HCT116 (cell line): ENCODE measurements around the gene SLC18B1. TPM values are rescaled to one million over a fixed set of nuclear protein-coding genes. Genes with fewer than 3 reads are reported as not detected.

Experiments
- ATAC-seq: fragments of 200-7000 bp; cut with Tn5 transposase; 2 replicates; pipeline ENCODE4 v1.9.1; 2020; ENCODE audit warnings: mild to moderate bottlenecking, moderate library complexity
- BruUV-seq: library from RNA; stranded (reverse); fragments of 400-500 nt; replicated peaks from 2 replicates; lab custom pipeline; 2021; lab: Mats Ljungman, UMichigan
- CTCF ChIA-PET: fragments of 300-600 bp; sonication (Branson Sonifier 250); formaldehyde crosslinking; loops from one replicate; lab custom pipeline; 2021; ENCODE audit warnings: antibody characterized with exemption; lab: Charles Lee
- POLR2A ChIA-PET: fragments of 300-600, 350-600 bp; sonication (Branson Sonifier 250); formaldehyde crosslinking; loops from one replicate; lab custom pipeline; 2021; ENCODE audit warnings: antibody characterized with exemption; lab: Charles Lee
- RAD21 ChIA-PET, 2 experiments: fragments of 300-600 bp; sonication (Branson Sonifier 250); formaldehyde crosslinking; loops; one replicate each; lab custom pipeline; 2023; ENCODE audit warnings: low total read pairs in 2 of 2; ENCODE audit not compliant: uncharacterized antibody in 2 of 2, unreplicated experiment in 2 of 2, low non-redundant PET in 1 of 2; lab: Charles Lee
- DNase-seq: peaks from one replicate; pipeline ENCODE4 v3.0.0-alpha.2; 2010; ENCODE audit warnings: low read depth, low spot score
- H2AFZ ChIP-seq: fragments of 200-600 bp; shearing (Covaris generic), sonication (generic); 2 replicates; pipeline ENCODE4 v1.6.1; 2017; ENCODE audit warnings: low read depth, mixed run types, mixed read lengths, antibody characterized with exemption, low read length; ENCODE audit not compliant: poor library complexity, severe bottlenecking
- H3K27ac ChIP-seq: 2 replicates; pipeline ENCODE4 v1.5.1; 2012; ENCODE audit warnings: low read depth, low read length
- H3K27me3 ChIP-seq: fragments of 200-600 bp; sonication (generic); 2 replicates; pipeline ENCODE4 v1.6.1; 2016; ENCODE audit warnings: mixed run types, low read length, mixed read lengths; ENCODE audit not compliant: insufficient read depth
- H3K36me3 ChIP-seq, 2 experiments: fragments of 200-500 bp in 1 of 2; fragments of 200-600 bp in 1 of 2; sonication (Bioruptor generic) in 1 of 2; sonication (generic) in 1 of 2; 2 replicates each; pipeline versions ENCODE4 v1.5.1 to v1.6.1; 2014 to 2016; ENCODE audit warnings: low read length in 2 of 2, inconsistent platforms in 1 of 2, mixed read lengths in 1 of 2, mixed run types in 1 of 2; ENCODE audit not compliant: insufficient read depth in 2 of 2, control insufficient read depth in 1 of 2
- H3K4me1 ChIP-seq, 2 experiments: fragments of 200-600 bp in 1 of 2; sonication (generic) in 1 of 2; 2 replicates each; pipeline versions ENCODE4 v1.5.1 to v1.6.1; 2012 to 2017; ENCODE audit warnings: low read length in 2 of 2, inconsistent platforms in 1 of 2, mild to moderate bottlenecking in 1 of 2, mixed read lengths in 1 of 2, mixed run types in 1 of 2, moderate library complexity in 1 of 2; ENCODE audit not compliant: insufficient read depth in 2 of 2, control insufficient read depth in 1 of 2
- H3K4me2 ChIP-seq: fragments of 200-600 bp; sonication (generic); 2 replicates; pipeline ENCODE4 v1.6.1; 2017; ENCODE audit warnings: mixed run types, low read length, mixed read lengths
- H3K4me3 ChIP-seq, 2 experiments: fragments of 200-600 bp in 1 of 2; sonication (generic) in 1 of 2; replicated peaks in 1 of 2; 2 replicates each; pipeline ENCODE4 v1.5.1; 2011 to 2016; ENCODE audit warnings: low read length in 2 of 2, control low read depth in 1 of 2, low read depth in 1 of 2, mild to moderate bottlenecking in 1 of 2, mixed read lengths in 1 of 2, mixed run types in 1 of 2
- H3K79me2 ChIP-seq: fragments of 200-600 bp; sonication (generic); 2 replicates; pipeline ENCODE4 v1.6.1; 2017; ENCODE audit warnings: mild to moderate bottlenecking, mixed run types, low read length, moderate library complexity, mixed read lengths; ENCODE audit not compliant: insufficient read depth
- H3K9ac ChIP-seq: fragments of 200-600 bp; sonication (generic); 2 replicates; pipeline ENCODE4 v1.6.1; 2016; ENCODE audit warnings: low read length, mixed read lengths
- H3K9me2 ChIP-seq: fragments of 200-600 bp; sonication (generic), shearing (Covaris generic); 2 replicates; pipeline ENCODE4 v1.6.1; 2017; ENCODE audit warnings: mixed run types, mild to moderate bottlenecking, moderate library complexity; ENCODE audit not compliant: insufficient read depth
- H3K9me3 ChIP-seq, 2 experiments: fragments of 200-500 bp in 1 of 2; fragments of 200-600 bp in 1 of 2; sonication (Bioruptor generic) in 1 of 2; sonication (generic) in 1 of 2; 2 replicates each; pipeline ENCODE4 v1.6.1; 2014 to 2017; ENCODE audit warnings: low read length in 2 of 2, mixed read lengths in 2 of 2, inconsistent platforms in 1 of 2, low read depth in 1 of 2, mild to moderate bottlenecking in 1 of 2, mixed run types in 1 of 2, moderate library complexity in 1 of 2; ENCODE audit not compliant: control insufficient read depth in 1 of 2, insufficient read depth in 1 of 2
- H4K20me1 ChIP-seq: fragments of 200-600 bp; sonication (generic), shearing (Covaris generic); 2 replicates; pipeline ENCODE4 v1.6.1; 2017; ENCODE audit warnings: mixed run types, mild to moderate bottlenecking, moderate library complexity; ENCODE audit not compliant: insufficient read depth
- CEBPB ChIP-seq: IDR thresholded peaks from 2 replicates; pipeline ENCODE4 v1.6.1; 2012; ENCODE audit warnings: low read depth
- ELF1 ChIP-seq: IDR thresholded peaks from 2 replicates; pipeline ENCODE4 v1.6.1; 2012; ENCODE audit warnings: low read depth, borderline replicate concordance
- EZH2 ChIP-seq: fragments of 200-600 bp; sonication (generic); IDR thresholded peaks from 2 replicates; pipeline ENCODE4 v1.6.1; 2017; ENCODE audit warnings: antibody characterized with exemption, mixed run types
- JUND ChIP-seq: IDR thresholded peaks from 2 replicates; pipeline ENCODE4 v1.6.1; 2012
- POLR2A ChIP-seq: IDR thresholded peaks from 2 replicates; pipeline ENCODE4 v1.7.0; 2011; ENCODE audit warnings: borderline replicate concordance; ENCODE audit not compliant: insufficient read depth, insufficient read length; ENCODE audit errors: extremely low read depth
- POLR2AphosphoS5 ChIP-seq: IDR thresholded peaks from 2 replicates; pipeline ENCODE4 v1.6.1; 2011; ENCODE audit warnings: mild to moderate bottlenecking, low read depth, low read length, moderate library complexity
- RAD21 ChIP-seq: IDR thresholded peaks from 2 replicates; pipeline ENCODE4 v1.6.1; 2012; ENCODE audit warnings: low read depth, mild to moderate bottlenecking
- SIN3A ChIP-seq: IDR thresholded peaks from 2 replicates; pipeline ENCODE4 v1.6.1; 2012; ENCODE audit warnings: low read depth
- SP1 ChIP-seq: IDR thresholded peaks from 2 replicates; pipeline ENCODE4 v1.6.1; 2012; ENCODE audit warnings: low read depth
- YY1 ChIP-seq: IDR thresholded peaks from 2 replicates; pipeline ENCODE4 v1.6.1; 2011; ENCODE audit warnings: low read length, low read depth, moderate library complexity, mild to moderate bottlenecking; ENCODE audit not compliant: insufficient replicate concordance; ENCODE audit errors: extremely low read depth
- ZFX ChIP-seq: fragments of 450-650 bp; IDR thresholded peaks from 2 replicates; pipeline ENCODE4 v1.6.1; 2017
- intact Hi-C: fragments of 100-400 bp; cut with micrococcal nuclease; formaldehyde crosslinking; loops from 2 replicates; pipeline ENCODE4 v1.10.0; 2022
- total RNA-seq: library from RNA; stranded (reverse); gene quantifications from one replicate; pipeline ENCODE4 v1.2.1, GENCODE V29; 2021; ENCODE audit not compliant: unreplicated experiment
- TF ChIP-seq, protein P1 (sequence below): IDR thresholded peaks from 2 replicates; pipeline ENCODE4 v1.6.1; 2012
- TF ChIP-seq, protein P2 (sequence below): IDR thresholded peaks from 2 replicates; pipeline ENCODE4 v1.6.1; 2012

SLC18B1 gene
- total RNA-seq, 1 experiment from 2014 or later = 18.1 TPM

DNA sequence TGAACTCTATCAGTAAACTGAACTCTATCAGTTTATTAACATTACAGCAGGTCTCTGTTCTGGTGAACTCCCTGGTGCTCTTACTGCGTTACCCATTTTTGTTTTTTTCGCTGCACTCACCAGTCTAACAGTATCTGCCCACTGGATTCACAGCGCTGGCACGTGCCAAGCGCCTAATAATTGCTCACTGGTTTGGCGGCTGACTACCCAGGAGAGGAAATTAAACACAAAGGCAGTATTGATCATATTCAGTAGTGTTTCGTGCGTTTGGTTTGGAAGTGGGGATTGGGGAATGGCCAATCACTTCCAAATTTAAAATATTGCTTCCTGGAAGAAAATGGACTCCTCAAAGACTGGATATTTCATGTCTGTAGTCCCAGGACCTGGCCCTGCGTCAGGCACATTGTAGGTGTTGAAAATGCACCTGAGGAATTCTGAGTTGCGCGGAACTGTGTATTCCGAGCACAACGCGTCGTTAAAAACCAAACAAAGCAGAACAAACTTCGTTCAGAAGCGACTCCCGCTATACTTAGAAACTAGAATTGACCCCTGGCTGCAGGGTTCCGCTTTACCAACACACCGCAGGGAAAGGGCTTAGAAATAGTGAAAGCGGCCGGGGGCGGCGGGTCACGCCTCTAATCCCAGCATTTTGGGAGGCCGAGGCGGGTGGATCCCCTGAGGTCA lies 14.9 kb upstream of the SLC18B1 start:
- Histone ChIP-seq H3K79me2 (peaks cover 34% of the 10 kb centered on the region), H4K20me1 (peaks cover 32% of the 10 kb centered on the region), H2AFZ (peak overlapping the region; percentile 29), H3K4me1 (peaks cover 9 to 51% of the 10 kb centered on the region in 2 experiments), H3K4me3 (peak overlapping the region; percentile 94 to 95), H3K36me3 (peaks cover 24 to 35% of the 10 kb centered on the region in 2 experiments), H3K27ac (peak overlapping the region; percentile 93), H3K9ac (peak overlapping the region; percentile 88), H3K9me2 (no peaks in the 10 kb centered on the region), H3K9me3 (no peaks in the 10 kb centered on the region), H3K27me3 (no peaks in the 10 kb centered on the region), H3K4me2 (peak overlapping the region; percentile 79)
- ChIA-PET POLR2A (interaction anchor here (1.1 to 1.3 kb wide), 2 partner anchors 8 to 64 kb away, joined by 3 read pairs; no protein-coding TSS in a partner anchor), RAD21 (no interaction called here), CTCF (interaction anchor here (1.1 to 1.3 kb wide), 3 partner anchors 10 to 15 kb away, joined by 4 to 6 read pairs (median 4); partner anchors contain the start of gene SLC18B1)
- intact Hi-C loops = loop anchor here (2.0 to 5.0 kb wide), 2 partner anchors 15 to 286 kb away; partner anchors contain the start of gene SLC18B1
- TF ChIP-seq, protein P1, sequence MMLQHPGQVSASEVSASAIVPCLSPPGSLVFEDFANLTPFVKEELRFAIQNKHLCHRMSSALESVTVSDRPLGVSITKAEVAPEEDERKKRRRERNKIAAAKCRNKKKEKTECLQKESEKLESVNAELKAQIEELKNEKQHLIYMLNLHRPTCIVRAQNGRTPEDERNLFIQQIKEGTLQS = no peak
- no peak for TF ChIP-seq CEBPB
- BruUV-seq = no TSS peak
- DNase-seq (no peak), ATAC-seq (peak; percentile 33)

DNA sequence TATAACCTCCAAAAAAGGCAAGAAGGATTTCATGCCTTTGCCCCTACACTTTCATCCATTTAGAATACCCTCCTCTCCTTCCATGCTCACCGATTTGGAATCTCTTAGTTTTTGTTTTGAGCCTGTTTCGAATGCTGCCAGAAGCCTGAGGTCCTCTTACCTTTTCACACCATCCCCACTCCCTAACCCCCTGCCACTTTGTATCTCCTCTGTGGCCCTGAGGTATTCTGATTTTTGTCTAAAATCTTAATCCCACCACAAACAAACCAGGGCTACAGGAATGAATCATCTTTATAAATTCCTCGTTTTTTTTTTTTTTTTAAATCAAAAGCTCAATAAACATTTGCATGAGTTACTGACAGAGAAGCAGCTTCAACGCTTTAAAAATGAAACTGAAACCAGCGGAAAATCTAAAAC lies 14.3 kb upstream of the SLC18B1 start:
- Histone ChIP-seq H3K9me3 (no peaks in the 10 kb centered on the region), H2AFZ (peak overlapping the region; percentile 29), H3K9ac (peak overlapping the region; percentile 88), H3K4me1 (peaks cover 9 to 46% of the 10 kb centered on the region in 2 experiments), H3K79me2 (peaks cover 34% of the 10 kb centered on the region), H3K27me3 (no peaks in the 10 kb centered on the region), H3K36me3 (peaks cover 19 to 31% of the 10 kb centered on the region in 2 experiments), H3K4me3 (peak overlapping the region; percentile 94 to 95), H3K27ac (peak overlapping the region; percentile 93), H3K4me2 (peak overlapping the region; percentile 79), H4K20me1 (peaks cover 27% of the 10 kb centered on the region), H3K9me2 (no peaks in the 10 kb centered on the region)
- ChIA-PET CTCF (interaction anchor here (1.1 to 1.3 kb wide), 2 partner anchors 13 to 14 kb away, joined by 4 read pairs; partner anchors contain the start of gene SLC18B1), POLR2A (no interaction called here), RAD21 (interaction anchor here in 1 of 2 experiments (0.7 kb wide), 1 partner anchor 45 kb away, joined by 4 read pairs; no protein-coding TSS in a partner anchor)
- no TSS peak for BruUV-seq
- no peak for ATAC-seq
- intact Hi-C loops = loop anchor here (2.0 to 5.0 kb wide), 2 partner anchors 14 to 285 kb away; partner anchors contain the start of gene SLC18B1
- TF ChIP-seq ZFX (no peak), SIN3A (no peak), EZH2 (no peak), ELF1 (no peak), SP1 (no peak), POLR2AphosphoS5 (no peak), YY1 (no peak), JUND (no peak), CEBPB (no peak), POLR2A (no peak), RAD21 (no peak)
- TF ChIP-seq, protein P2, sequence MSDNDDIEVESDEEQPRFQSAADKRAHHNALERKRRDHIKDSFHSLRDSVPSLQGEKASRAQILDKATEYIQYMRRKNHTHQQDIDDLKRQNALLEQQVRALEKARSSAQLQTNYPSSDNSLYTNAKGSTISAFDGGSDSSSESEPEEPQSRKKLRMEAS = no peak
- TF ChIP-seq, protein P1 = no peak
- DNase-seq = no peak
